HG03457 (cell line): ENCODE measurements around the gene TTC22.

Source experiments
- ATAC-seq: cut with Tn5 transposase; IDR thresholded peaks from one replicate; pipeline ENCODE4 v1.9.1; 2021; ENCODE audit warnings: moderate number of reproducible peaks; ENCODE audit not compliant: unreplicated experiment

Gene TTC22

GRCh38 chr1:54800899-54801759 is at the start of gene TTC22:
Gene TTC22, minus strand, starts transcription at chr1:54801323. Its CDS starts 160 bp downstream, at chr1:54801163.
- peak; percentile 80 for ATAC-seq

GRCh38 chr1:54850737-54851136 is 49.6 kb upstream of the TTC22 start:
- no peak for ATAC-seq

GRCh38 chr1:54850069-54850730 is 49.1 kb upstream of the TTC22 start:
- ATAC-seq, result no peak

- ATAC-seq, result no peak
Measured at GRCh38 chr1:54849219-54850068, 48.3 kb upstream of the TTC22 start.

- ATAC-seq, result no peak
Measured at GRCh38 chr1:54848134-54848948, 47.2 kb upstream of the TTC22 start.

GRCh38 chr1:54846716-54847284 is 45.7 kb upstream of the TTC22 start:
- no peak for ATAC-seq

GRCh38 chr1:54846301-54846700 is 45.2 kb upstream of the TTC22 start:
- no peak for ATAC-seq

- no peak for ATAC-seq
Measured at GRCh38 chr1:54845772-54846171, 44.6 kb upstream of the TTC22 start.

GRCh38 chr1:54844564-54844963 is 43.4 kb upstream of the TTC22 start:
- ATAC-seq, result no peak

GRCh38 chr1:54843449-54843848 is 42.3 kb upstream of the TTC22 start:
- ATAC-seq, result no peak

- no peak for ATAC-seq
Measured at GRCh38 chr1:54842963-54843362, 41.8 kb upstream of the TTC22 start.

GRCh38 chr1:54842206-54842915 is 41.2 kb upstream of the TTC22 start:
- ATAC-seq, result no peak

GRCh38 chr1:54839824-54840223 is 38.7 kb upstream of the TTC22 start:
- ATAC-seq, result no peak

- no peak for ATAC-seq
Measured at GRCh38 chr1:54838565-54839180, 37.5 kb upstream of the TTC22 start.

GRCh38 chr1:54837002-54837853 is 36.1 kb upstream of the TTC22 start:
- no peak for ATAC-seq

GRCh38 chr1:54836594-54836993 is 35.5 kb upstream of the TTC22 start:
- ATAC-seq, result no peak

- ATAC-seq, result no peak
Measured at GRCh38 chr1:54835970-54836369, 34.8 kb upstream of the TTC22 start.
